Upper lobe of left lung (tissue), 6 donors: ENCODE measurements around the gene CERS2. TPM values are rescaled to one million over a fixed set of nuclear protein-coding genes. Genes with fewer than 3 reads are reported as not detected.

Source experiments
- ATAC-seq, 2 donors: fragments of 200-7000 bp; cut with Tn5 transposase; one replicate each; pipeline ENCODE4 v1.9.1; 2022; ENCODE audit warnings: mild to moderate bottlenecking in 2 of 2, moderate library complexity in 2 of 2; ENCODE audit not compliant: low FRiP score in 2 of 2
- DNase-seq, 2 donors: peaks; one replicate each; pipeline ENCODE4 v3.0.0-alpha.2; 2019 to 2020
- H3K27ac ChIP-seq, 4 donors: fragments of 200-600 bp; sonication (generic); one replicate each; pipeline ENCODE4 v1.5.1; 2016 to 2019
- H3K27me3 ChIP-seq, 4 donors: fragments of 200-600 bp; sonication (generic); one replicate each; pipeline ENCODE4 v1.5.1; 2017 to 2019
- H3K36me3 ChIP-seq, 4 donors: fragments of 200-600 bp; sonication (generic); one replicate each; pipeline ENCODE4 v1.5.1; 2016 to 2019
- H3K4me1 ChIP-seq, 4 donors: fragments of 200-600 bp; sonication (generic); one replicate each; pipeline ENCODE4 v1.5.1; 2018 to 2019
- H3K4me3 ChIP-seq, 4 donors: fragments of 200-600 bp; sonication (generic); one replicate each; pipeline ENCODE4 v1.5.1; 2017 to 2019; ENCODE audit warnings: mild to moderate bottlenecking in 2 of 4, moderate library complexity in 1 of 4
- H3K9me3 ChIP-seq, 4 donors: fragments of 200-600 bp; sonication (generic); one replicate each; pipeline ENCODE4 v1.5.1; 2018 to 2019
- EP300 ChIP-seq, 4 donors: sonication (generic); formaldehyde crosslinking; IDR thresholded peaks; one replicate each; pipeline ENCODE4 v1.5.1; 2017; ENCODE audit warnings: antibody characterized with exemption in 4 of 4, control low read depth in 2 of 4
- POLR2A ChIP-seq, 4 donors: fragments of 450-650 bp; IDR thresholded peaks; one replicate each; pipeline ENCODE4 v1.5.1; 2016 to 2017; ENCODE audit warnings: antibody characterized with exemption in 4 of 4, mild to moderate bottlenecking in 2 of 4
- POLR2AphosphoS5 ChIP-seq, 2 donors: sonication (generic); formaldehyde crosslinking; IDR thresholded peaks; one replicate each; pipeline ENCODE4 v1.5.1; 2017; ENCODE audit warnings: antibody characterized with exemption in 2 of 2
- WGBS, 2 donors: methylation state at CpG; one replicate each; pipeline ENCODE4 v1.1.5; 2017 to 2018; 5-methylcytosine and 5-hydroxymethylcytosine counted together
- total RNA-seq, 6 donors: library from RNA; depleted of rRNA in 4 of 6; stranded (reverse); fragments of >200 nt in 4 of 6; gene quantifications; one replicate each; pipeline versions ENCODE4 v1.1.0 to v1.2.1, GENCODE V29; 2016 to 2021
- TF ChIP-seq, protein P1 (sequence below), 6 experiments: fragments of 450-650 bp in 4 of 6; fragments of 200-600 bp in 2 of 6; sonication (generic) in 2 of 6; IDR thresholded peaks; one replicate each; pipeline ENCODE4 v1.5.1; 2016 to 2019; ENCODE audit warnings: antibody characterized with exemption in 6 of 6
- donor health status: DM: no; HTN: no; CAD: no; lungs with moderate emphysema.
- donor health status: DM: no; HTN: yes; CAD: no; lungs with severe emphysema.

Gene CERS2
- total RNA-seq, 6 donors from 2014 or later: 93.2 to 322 (median 204) TPM

DNA sequence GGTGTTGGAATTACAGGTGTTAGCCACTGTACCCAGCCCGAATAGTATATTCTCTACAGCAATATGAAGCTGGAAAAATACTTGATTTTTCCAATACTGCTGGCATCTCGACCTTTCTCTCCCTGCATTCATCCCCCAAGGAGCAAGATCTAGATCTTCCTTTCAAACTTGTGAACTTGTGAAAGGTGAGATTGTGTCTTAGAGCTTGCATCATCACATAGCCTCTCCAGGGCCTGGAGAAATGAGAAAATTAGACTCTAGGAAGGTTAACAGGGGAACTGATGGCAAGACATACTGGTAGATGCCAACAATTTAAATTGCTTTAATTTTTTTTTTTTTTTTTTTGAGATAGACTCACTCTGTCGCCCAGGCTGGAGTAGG, 35.7 kb upstream of the CERS2 start:
- H3K4me1 ChIP-seq: peaks cover 44 to 74% (median 58%) of the 10 kb centered on the region in 4 donors

DNA sequence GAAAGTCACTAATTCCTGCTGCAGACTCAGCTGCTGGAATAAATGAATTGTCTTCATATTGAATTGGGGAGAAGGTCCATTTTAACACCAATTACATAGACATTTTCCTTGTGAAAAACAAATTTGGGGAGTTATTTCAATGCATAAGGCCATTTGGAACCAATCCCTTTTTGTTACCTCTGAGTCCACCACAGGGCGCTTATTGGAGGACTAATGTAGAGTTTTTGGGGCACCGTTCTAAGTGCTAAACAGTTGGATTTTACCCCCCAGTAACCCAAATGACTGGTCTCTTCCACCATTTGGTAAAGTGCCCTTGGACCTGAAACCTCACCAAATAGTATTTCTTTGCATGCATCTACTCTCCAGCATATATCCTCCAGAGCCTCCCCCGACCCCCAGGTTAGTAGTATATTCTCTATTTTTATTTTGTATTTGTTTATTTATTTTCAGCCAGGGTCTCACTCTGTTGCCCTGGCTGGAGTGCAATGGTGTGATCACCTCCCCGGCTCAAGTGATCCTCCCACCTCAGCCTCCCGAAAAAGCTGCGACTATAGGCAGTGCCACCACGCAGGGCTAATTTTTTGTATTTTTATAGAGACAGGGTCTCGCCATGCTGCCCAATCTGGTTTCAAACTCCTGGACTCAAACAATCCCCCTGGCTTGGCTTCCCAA, 35.2 kb upstream of the CERS2 start:
- H3K4me3 ChIP-seq: peak overlapping the region in 1 of 4 donors; percentile 77

More for the DNA sequence above, 35.7 kb upstream of the CERS2 start:
- Histone ChIP-seq H3K4me3 (no peak overlapping the region), H3K27me3 (no peaks in the 10 kb centered on the region), H3K36me3 (no peaks in the 10 kb centered on the region), H3K27ac (no peak overlapping the region), H3K9me3 (no peaks in the 10 kb centered on the region)
- WGBS, 2 donors: 95 to 97% methylated on average over 3 of the region's 3 CpGs
- DNase-seq (no peak), ATAC-seq (no peak)
- TF ChIP-seq POLR2A (IDR thresholded peaks at IDR 0.05) (no peak), EP300 (IDR thresholded peaks at IDR 0.05) (no peak), POLR2AphosphoS5 (IDR thresholded peaks at IDR 0.05) (no peak)
- TF ChIP-seq, protein P1, sequence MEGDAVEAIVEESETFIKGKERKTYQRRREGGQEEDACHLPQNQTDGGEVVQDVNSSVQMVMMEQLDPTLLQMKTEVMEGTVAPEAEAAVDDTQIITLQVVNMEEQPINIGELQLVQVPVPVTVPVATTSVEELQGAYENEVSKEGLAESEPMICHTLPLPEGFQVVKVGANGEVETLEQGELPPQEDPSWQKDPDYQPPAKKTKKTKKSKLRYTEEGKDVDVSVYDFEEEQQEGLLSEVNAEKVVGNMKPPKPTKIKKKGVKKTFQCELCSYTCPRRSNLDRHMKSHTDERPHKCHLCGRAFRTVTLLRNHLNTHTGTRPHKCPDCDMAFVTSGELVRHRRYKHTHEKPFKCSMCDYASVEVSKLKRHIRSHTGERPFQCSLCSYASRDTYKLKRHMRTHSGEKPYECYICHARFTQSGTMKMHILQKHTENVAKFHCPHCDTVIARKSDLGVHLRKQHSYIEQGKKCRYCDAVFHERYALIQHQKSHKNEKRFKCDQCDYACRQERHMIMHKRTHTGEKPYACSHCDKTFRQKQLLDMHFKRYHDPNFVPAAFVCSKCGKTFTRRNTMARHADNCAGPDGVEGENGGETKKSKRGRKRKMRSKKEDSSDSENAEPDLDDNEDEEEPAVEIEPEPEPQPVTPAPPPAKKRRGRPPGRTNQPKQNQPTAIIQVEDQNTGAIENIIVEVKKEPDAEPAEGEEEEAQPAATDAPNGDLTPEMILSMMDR (IDR thresholded peaks at IDR 0.05): no peak

DNA sequence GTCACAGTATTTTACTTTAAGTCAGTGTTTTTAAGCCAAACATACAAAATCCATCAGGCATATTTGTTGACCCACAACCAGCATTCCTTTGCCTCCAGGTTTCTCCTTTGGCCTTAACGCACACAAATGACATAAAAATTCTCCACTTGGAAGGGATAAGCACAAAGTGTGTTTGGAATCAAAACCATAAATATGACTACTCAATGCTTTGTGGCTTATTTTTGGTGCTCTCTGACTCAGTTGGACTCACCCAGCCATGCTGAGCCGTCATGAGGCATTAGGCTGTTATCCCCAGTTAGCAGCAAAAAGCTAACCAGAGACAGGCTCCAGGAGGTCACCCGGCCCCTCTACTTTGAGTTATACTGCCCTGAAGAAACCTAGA, 34.6 kb upstream of the CERS2 start:
- no peaks in the 10 kb centered on the region for H3K36me3 ChIP-seq
- DNase-seq (no peak), ATAC-seq (no peak)
- no peak for TF ChIP-seq POLR2A (IDR thresholded peaks at IDR 0.05)
- TF ChIP-seq POLR2AphosphoS5 (IDR thresholded peaks at IDR 0.05): no peak
- TF ChIP-seq, protein P1 (IDR thresholded peaks at IDR 0.05): no peak
- TF ChIP-seq EP300 (IDR thresholded peaks at IDR 0.05): no peak
- H3K4me3 ChIP-seq: peak overlapping the region; percentile 59 to 77 (median 70)
- H3K4me1 ChIP-seq: peaks cover 52 to 80% (median 70%) of the 10 kb centered on the region in 4 donors
- H3K27ac ChIP-seq: peak overlapping the region; percentile 79 to 96 (median 93)
- H3K9me3 ChIP-seq: no peaks in the 10 kb centered on the region
- 47 to 60% methylated on average over 3 of the region's 3 CpGs for WGBS, 2 donors
- H3K27me3 ChIP-seq: no peaks in the 10 kb centered on the region

More for the DNA sequence above, 35.2 kb upstream of the CERS2 start:
- Histone ChIP-seq H3K4me1 (peaks cover 49 to 80% (median 64%) of the 10 kb centered on the region in 4 donors), H3K27ac (peak overlapping the region in 3 of 4 donors; percentile 93 to 96 (median 93)), H3K36me3 (no peaks in the 10 kb centered on the region), H3K27me3 (no peaks in the 10 kb centered on the region), H3K9me3 (no peaks in the 10 kb centered on the region)
- WGBS, 2 donors: 97 to 98% methylated on average over 8 of the region's 8 CpGs
- no peak for ATAC-seq
- TF ChIP-seq, protein P1 (IDR thresholded peaks at IDR 0.05): no peak
- TF ChIP-seq POLR2AphosphoS5 (IDR thresholded peaks at IDR 0.05) (no peak), EP300 (IDR thresholded peaks at IDR 0.05) (no peak), POLR2A (IDR thresholded peaks at IDR 0.05) (no peak)
- no peak for DNase-seq

DNA sequence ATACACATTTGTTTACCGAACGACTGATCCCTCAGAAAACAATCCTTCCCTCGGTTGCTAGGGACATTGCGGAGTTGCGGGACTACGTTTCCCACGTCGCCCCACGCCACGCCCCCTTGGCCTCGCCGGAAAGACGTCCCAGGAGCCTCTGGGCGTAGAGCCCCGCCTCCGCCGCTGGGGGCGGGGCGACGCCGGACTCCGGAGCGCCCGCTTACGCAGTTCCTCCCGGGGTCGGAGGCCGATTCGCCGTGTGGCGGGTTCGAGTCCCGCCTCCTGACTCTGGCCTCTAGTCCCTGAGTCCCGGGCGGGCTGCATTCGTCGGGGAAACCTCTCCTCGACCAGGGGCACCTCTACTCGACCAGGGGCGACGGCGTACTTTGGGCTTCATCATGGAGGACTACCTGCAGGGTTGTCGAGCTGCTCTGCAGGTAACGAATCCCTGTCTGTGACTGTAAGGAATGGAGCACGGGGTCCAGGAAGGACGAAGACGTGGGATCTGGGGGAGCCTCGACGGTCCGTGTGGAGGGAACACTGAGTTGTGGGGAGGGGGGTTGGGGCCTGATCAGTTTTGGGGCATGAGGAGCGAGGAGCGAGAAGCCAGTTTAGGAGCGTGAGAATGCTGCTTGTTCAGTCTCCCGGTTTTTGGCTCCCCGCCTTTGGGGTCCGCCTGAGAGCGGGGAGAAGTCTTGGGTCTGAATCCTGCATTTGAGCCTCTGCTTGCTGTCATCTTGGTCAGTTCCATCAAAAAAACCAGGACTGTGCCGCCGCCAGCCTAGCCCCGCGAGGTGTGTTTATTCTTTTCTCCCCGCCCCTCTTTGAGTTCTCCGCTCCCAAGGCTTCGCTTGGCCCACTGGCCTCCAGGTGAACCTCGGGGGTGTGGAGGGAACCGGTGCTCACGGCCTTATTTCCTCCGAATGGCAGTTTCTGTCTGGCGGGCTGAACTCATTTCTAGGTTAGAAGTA, 33.9 kb upstream of the CERS2 start, which contains the start of gene PRUNE1:
Gene PRUNE1 (plus strand): TSS at position 206 of the 962 bp plus-strand sequence. CDS start 184 bp downstream, at position 390.
- Histone ChIP-seq H3K27ac (peak within 1 kb of the TSS; percentile 79 to 96 (median 93)), H3K27me3 (no peaks in the 10 kb centered on the region), H3K4me1 (peaks cover 53 to 81% (median 73%) of the 10 kb centered on the region in 4 donors), H3K9me3 (no peaks in the 10 kb centered on the region), H3K36me3 (no peaks in the 10 kb centered on the region), H3K4me3 (peak within 1 kb of the TSS; percentile 59 to 77 (median 70))
- DNase-seq (peak; percentile 96 to 100), ATAC-seq (peak; percentile 97 to 98)
- TF ChIP-seq POLR2A (IDR thresholded peaks at IDR 0.05) (peak in 2 of 4 donors; percentile 76 to 82), EP300 (IDR thresholded peaks at IDR 0.05) (peak in 1 of 4 donors; percentile 10), POLR2AphosphoS5 (IDR thresholded peaks at IDR 0.05) (peak; percentile 54 to 83)
- TF ChIP-seq, protein P1 (IDR thresholded peaks at IDR 0.05): peak in 4 of 6 experiments; percentile 28 to 51 (median 38)
- 0% methylated on average over 34 to 47 of the region's 69 CpGs for WGBS, 2 donors
